Type B pancreatic cell (in vitro differentiated cells): ENCODE measurements around the gene FAM13A. TPM values are rescaled to one million over a fixed set of nuclear protein-coding genes. Genes with fewer than 3 reads are reported as not detected.
"Not testable (repeated sequence)": the region's sequence is repeated elsewhere in the genome, so short reads cannot be mapped to it uniquely, and the experiment has no call there.

Source experiments
- DNase-seq: peaks from one replicate; pipeline ENCODE4 v3.0.0; 2021; ENCODE audit warnings: mixed read lengths; ENCODE audit not compliant: unreplicated experiment; ENCODE audit errors: extremely low spot score
- H3K27ac Mint-ChIP-seq: 2 replicates; pipeline ENCODE4 v1.8.0; 2021; ENCODE audit warnings: mild to moderate bottlenecking, mixed read lengths
- H3K27me3 Mint-ChIP-seq: 2 replicates; pipeline ENCODE4 v1.8.0; 2021; ENCODE audit warnings: mixed read lengths
- H3K36me3 Mint-ChIP-seq: 2 replicates; pipeline ENCODE4 v1.8.0; 2021; ENCODE audit warnings: mixed read lengths
- H3K4me1 Mint-ChIP-seq: one replicate; pipeline ENCODE4 v1.8.0; 2021; ENCODE audit warnings: mixed read lengths; ENCODE audit not compliant: unreplicated experiment
- H3K4me3 Mint-ChIP-seq: 2 replicates; pipeline ENCODE4 v1.8.0; 2021; ENCODE audit warnings: mild to moderate bottlenecking, mixed read lengths
- H3K9me3 Mint-ChIP-seq: 2 replicates; pipeline ENCODE4 v1.8.0; 2021; ENCODE audit warnings: mixed read lengths
- CTCF ChIP-seq: fragments of 200-600 bp; sonication (generic); conservative IDR thresholded peaks from 2 replicates; pipeline ENCODE4 v1.5.0; 2021; ENCODE audit warnings: antibody characterized with exemption, mild to moderate bottlenecking
- total RNA-seq: library from RNA; stranded (reverse); gene quantifications from 2 replicates; pipeline ENCODE4 v1.2.1, GENCODE V29; 2021; ENCODE audit warnings: low replicate concordance

FAM13A gene
- total RNA-seq, 1 donor from 2014 or later, result 29.5 TPM

DNA sequence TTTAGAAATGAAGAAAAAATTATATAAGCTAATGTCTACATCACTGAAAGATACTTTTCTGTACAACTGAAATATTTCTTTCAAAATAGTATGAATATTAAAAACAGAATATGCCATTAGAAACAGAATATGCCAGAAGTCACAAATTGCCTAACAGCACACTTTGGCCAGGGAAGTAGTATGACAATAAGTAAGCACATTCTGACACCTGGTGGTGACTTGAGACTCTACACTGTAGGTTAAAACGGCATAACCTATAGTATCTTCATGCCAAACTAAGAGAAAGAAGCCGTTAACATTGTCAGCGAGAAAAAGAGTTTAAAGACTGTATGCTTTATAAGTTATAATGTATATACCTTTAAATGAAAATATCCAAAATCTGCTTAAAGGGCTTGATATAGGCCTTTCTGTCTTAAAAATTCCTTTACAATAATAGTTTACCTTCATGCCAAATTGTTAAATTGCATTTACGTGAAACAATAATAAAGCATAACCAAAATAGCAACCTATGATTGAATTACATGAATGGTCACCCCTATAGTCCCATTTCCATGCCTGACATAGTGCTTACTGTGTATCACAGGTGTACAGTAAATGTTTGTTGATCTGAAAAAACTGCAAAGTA is 32.8 kb downstream of the FAM13A start:
- H3K27me3 Mint-ChIP-seq, result no peaks in the 10 kb centered on the region
- TF ChIP-seq CTCF, result peak; percentile 92
- H3K4me3 Mint-ChIP-seq, result no peak overlapping the region
- no peaks in the 10 kb centered on the region for H3K9me3 Mint-ChIP-seq
- H3K4me1 Mint-ChIP-seq, result peaks cover 6% of the 10 kb centered on the region
- DNase-seq, result no peak
- H3K36me3 Mint-ChIP-seq, result peaks cover 8% of the 10 kb centered on the region
- H3K27ac Mint-ChIP-seq, result no peak overlapping the region

GRCh38 chr4:89023140-89023539 is 33.8 kb downstream of the FAM13A start:
- Mint-ChIP-seq H3K4me3 (no peak overlapping the region), H3K9me3 (no peaks in the 10 kb centered on the region), H3K36me3 (peaks cover 17% of the 10 kb centered on the region), H3K27me3 (no peaks in the 10 kb centered on the region), H3K4me1 (peaks cover 6% of the 10 kb centered on the region), H3K27ac (no peak overlapping the region)
- TF ChIP-seq CTCF, result no peak
- no peak for DNase-seq

- Mint-ChIP-seq H3K27me3 (no peaks in the 10 kb centered on the region), H3K36me3 (peaks cover 18% of the 10 kb centered on the region), H3K4me1 (peaks cover 6% of the 10 kb centered on the region), H3K9me3 (no peaks in the 10 kb centered on the region), H3K4me3 (no peak overlapping the region), H3K27ac (no peak overlapping the region)
- no peak for TF ChIP-seq CTCF
- DNase-seq, result no peak
Observed at GRCh38 chr4:89022426-89023128, 34.4 kb downstream of the FAM13A start.

DNA sequence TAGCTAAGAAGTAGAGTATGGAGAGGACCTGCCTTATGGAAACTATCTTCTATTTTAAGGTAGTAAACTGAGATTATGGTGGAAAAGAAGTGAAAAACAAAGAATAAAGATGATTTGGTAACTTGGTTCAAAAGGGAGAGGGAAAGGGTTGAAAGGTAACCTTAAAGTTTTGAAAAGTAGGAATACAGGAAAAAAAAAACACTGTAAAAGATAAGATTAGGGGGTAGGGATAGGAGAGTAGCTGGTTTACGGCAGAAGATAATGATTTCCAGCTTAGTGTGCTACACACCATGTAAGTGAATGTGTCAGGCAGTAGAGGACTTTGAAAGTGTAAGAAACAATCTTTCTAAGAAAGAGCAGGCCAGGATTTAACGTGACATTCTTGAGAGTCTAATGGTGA is 35.3 kb downstream of the FAM13A start:
- H3K36me3 Mint-ChIP-seq, result peaks cover 16% of the 10 kb centered on the region
- peak overlapping the region; percentile 27 for H3K27ac Mint-ChIP-seq
- H3K4me1 Mint-ChIP-seq, result peaks cover 6% of the 10 kb centered on the region
- no peak for TF ChIP-seq CTCF
- H3K27me3 Mint-ChIP-seq, result no peaks in the 10 kb centered on the region
- no peak overlapping the region for H3K4me3 Mint-ChIP-seq
- DNase-seq, result no peak
- H3K9me3 Mint-ChIP-seq, result no peaks in the 10 kb centered on the region

GRCh38 chr4:89021062-89021461 is 35.9 kb downstream of the FAM13A start:
- Mint-ChIP-seq H3K4me1 (peaks cover 6% of the 10 kb centered on the region), H3K27me3 (no peaks in the 10 kb centered on the region), H3K27ac (no peak overlapping the region), H3K9me3 (no peaks in the 10 kb centered on the region), H3K36me3 (peaks cover 16% of the 10 kb centered on the region), H3K4me3 (no peak overlapping the region)
- no peak for DNase-seq
- TF ChIP-seq CTCF, result no peak

DNA sequence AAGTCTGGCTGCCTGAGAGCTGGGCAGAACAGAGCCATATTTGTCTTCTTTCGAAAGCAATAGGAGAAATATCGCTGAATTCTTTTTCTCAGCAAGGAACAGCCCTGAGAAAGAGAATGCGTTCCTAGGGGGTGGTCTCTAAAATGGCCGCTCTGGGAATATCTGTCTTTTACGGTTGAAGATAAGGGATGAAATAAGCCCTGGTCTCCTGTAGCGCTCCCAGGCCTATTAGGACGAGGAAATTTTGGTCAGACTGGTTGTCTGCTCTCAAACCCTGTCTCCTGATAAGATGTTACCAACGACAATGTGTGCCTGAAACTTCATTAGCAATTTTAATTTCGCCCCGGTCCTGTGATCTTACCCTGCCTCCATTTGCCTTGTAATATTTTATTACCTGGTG is 42.1 kb downstream of the FAM13A start:
- H3K27ac Mint-ChIP-seq, H3K9me3 Mint-ChIP-seq, H3K4me1 Mint-ChIP-seq, DNase-seq, H3K4me3 Mint-ChIP-seq, H3K27me3 Mint-ChIP-seq: not testable (repeated sequence)
- H3K36me3 Mint-ChIP-seq, result peaks cover 32% of the 10 kb centered on the region
